ENCODE measurements around the gene ASTE1. TPM values are rescaled to one million over a fixed set of nuclear protein-coding genes. Genes with fewer than 3 reads are reported as not detected.

The ASTE1 gene
- total and polyA plus RNA-seq, 10 of the 15 experiments (the other 5 are each of a cell fraction or from before 2014, with no cell fraction given), result 5.1 to 12.0 (median 8.2) TPM

DNA sequence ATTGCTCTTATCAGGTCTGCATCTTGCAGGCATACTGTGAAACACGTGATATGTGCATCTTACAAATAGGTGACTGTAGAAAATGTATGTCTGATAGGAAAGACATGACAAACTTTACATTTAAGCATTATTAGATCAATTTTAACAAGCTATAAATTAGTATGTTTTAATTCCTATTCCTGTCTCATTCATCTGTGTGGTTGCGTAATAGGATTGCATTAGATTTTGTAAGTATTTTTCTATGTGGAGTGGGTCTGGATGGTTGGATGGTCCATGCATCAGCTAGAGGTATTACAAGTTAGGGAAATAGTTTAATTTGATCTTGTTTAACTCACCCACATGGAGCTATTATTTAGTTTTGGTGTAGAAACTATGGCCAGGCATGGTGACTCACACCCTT lies 18.8 kb downstream of the ASTE1 start (continued):
- TF ChIP-seq ZNF687 (IDR thresholded peaks at IDR 0.05), result no peak
- TF ChIP-seq SPI1 (IDR thresholded peaks at IDR 0.05; ENCODE audit: borderline replicate concordance, insufficient read depth, low read depth, low read length), result no peak
- TF ChIP-seq NR2C1 (IDR thresholded peaks at IDR 0.05), result no peak
- no peak for TF ChIP-seq PAX5 (IDR thresholded peaks at IDR 0.05; ENCODE audit: borderline replicate concordance, low read depth, low read length)
- no peak for TF ChIP-seq TCF12 (IDR thresholded peaks at IDR 0.05; ENCODE audit: low read depth, low read length)
- no peak for TF ChIP-seq ZNF592 (IDR thresholded peaks at IDR 0.05)

Data from GM12878 (cell line).